Measurements from ENCODE around the gene OR11H6.

DNA sequence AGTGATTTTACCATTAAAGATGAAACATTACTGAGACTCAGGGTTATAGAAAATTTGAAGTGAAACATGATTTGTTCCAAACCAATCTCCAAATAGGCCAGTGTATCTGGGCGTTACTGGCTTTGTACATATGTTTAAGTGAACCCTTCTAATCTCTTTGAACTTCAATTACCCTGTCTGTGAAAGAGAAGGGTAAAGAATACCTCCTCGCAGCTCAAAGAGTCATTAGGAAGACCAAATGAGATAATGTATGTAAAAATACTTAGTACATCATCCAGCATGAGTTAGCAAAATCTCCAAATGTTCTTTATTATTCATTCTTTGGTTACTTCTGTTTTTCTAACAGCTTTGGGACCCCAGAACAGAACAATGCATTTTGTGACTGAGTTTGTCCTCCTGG lies at the start of gene OR11H6:
- TF ChIP-seq, protein P1, sequence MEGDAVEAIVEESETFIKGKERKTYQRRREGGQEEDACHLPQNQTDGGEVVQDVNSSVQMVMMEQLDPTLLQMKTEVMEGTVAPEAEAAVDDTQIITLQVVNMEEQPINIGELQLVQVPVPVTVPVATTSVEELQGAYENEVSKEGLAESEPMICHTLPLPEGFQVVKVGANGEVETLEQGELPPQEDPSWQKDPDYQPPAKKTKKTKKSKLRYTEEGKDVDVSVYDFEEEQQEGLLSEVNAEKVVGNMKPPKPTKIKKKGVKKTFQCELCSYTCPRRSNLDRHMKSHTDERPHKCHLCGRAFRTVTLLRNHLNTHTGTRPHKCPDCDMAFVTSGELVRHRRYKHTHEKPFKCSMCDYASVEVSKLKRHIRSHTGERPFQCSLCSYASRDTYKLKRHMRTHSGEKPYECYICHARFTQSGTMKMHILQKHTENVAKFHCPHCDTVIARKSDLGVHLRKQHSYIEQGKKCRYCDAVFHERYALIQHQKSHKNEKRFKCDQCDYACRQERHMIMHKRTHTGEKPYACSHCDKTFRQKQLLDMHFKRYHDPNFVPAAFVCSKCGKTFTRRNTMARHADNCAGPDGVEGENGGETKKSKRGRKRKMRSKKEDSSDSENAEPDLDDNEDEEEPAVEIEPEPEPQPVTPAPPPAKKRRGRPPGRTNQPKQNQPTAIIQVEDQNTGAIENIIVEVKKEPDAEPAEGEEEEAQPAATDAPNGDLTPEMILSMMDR (conservative IDR thresholded peaks at IDR 0.05; ENCODE audit: low read depth, low read length): no peak
- no peak for TF ChIP-seq MXI1 (IDR thresholded peaks at IDR 0.05; ENCODE audit: borderline replicate concordance, low read depth, low read length)
- TF ChIP-seq POLR2A (IDR thresholded peaks at IDR 0.05; ENCODE audit: low read depth, low read length): no peak
- no peak for TF ChIP-seq CEBPB (IDR thresholded peaks at IDR 0.05; ENCODE audit: low read depth, low read length)
- TF ChIP-seq RAD21 (IDR thresholded peaks at IDR 0.05; ENCODE audit: low read length): no peak
- TF ChIP-seq CHD1 (IDR thresholded peaks at IDR 0.05; ENCODE audit: low read depth, low read length): no peak
- no peak for TF ChIP-seq SMC3 (IDR thresholded peaks at IDR 0.05; ENCODE audit: low read depth, low read length)
- no peak for TF ChIP-seq MAZ (IDR thresholded peaks at IDR 0.05; ENCODE audit: borderline replicate concordance, low read depth, low read length)
- TF ChIP-seq, protein P2, sequence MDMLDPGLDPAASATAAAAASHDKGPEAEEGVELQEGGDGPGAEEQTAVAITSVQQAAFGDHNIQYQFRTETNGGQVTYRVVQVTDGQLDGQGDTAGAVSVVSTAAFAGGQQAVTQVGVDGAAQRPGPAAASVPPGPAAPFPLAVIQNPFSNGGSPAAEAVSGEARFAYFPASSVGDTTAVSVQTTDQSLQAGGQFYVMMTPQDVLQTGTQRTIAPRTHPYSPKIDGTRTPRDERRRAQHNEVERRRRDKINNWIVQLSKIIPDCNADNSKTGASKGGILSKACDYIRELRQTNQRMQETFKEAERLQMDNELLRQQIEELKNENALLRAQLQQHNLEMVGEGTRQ (IDR thresholded peaks at IDR 0.05; ENCODE audit: low read depth, low read length): no peak
- no peak for TF ChIP-seq BHLHE40 (IDR thresholded peaks at IDR 0.05; ENCODE audit: low read depth, low read length)
- no peak for TF ChIP-seq RCOR1 (IDR thresholded peaks at IDR 0.05; ENCODE audit: insufficient replicate concordance, low read length)
- TF ChIP-seq RFX5 (IDR thresholded peaks at IDR 0.05; ENCODE audit: low read depth, low read length): no peak
- TF ChIP-seq, protein P3, sequence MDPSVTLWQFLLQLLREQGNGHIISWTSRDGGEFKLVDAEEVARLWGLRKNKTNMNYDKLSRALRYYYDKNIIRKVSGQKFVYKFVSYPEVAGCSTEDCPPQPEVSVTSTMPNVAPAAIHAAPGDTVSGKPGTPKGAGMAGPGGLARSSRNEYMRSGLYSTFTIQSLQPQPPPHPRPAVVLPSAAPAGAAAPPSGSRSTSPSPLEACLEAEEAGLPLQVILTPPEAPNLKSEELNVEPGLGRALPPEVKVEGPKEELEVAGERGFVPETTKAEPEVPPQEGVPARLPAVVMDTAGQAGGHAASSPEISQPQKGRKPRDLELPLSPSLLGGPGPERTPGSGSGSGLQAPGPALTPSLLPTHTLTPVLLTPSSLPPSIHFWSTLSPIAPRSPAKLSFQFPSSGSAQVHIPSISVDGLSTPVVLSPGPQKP (IDR thresholded peaks at IDR 0.05; ENCODE audit: borderline replicate concordance, low read depth, low read length): no peak
- no peak for TF ChIP-seq MAFK (IDR thresholded peaks at IDR 0.05; ENCODE audit: low read depth, low read length)
